Progenitor cell of endocrine pancreas (in vitro differentiated cells): Measurements from ENCODE around the gene ALDH3A2. TPM values are rescaled to one million over a fixed set of nuclear protein-coding genes. Genes with fewer than 3 reads are reported as not detected.

Source experiments
- DNase-seq: peaks from one replicate; pipeline ENCODE4 v3.0.0; 2021; ENCODE audit warnings: low spot score; ENCODE audit not compliant: unreplicated experiment
- H3K27ac Mint-ChIP-seq: 2 replicates; pipeline ENCODE4 v1.8.0; 2021; ENCODE audit warnings: mild to moderate bottlenecking, moderate library complexity, mixed read lengths
- H3K27me3 Mint-ChIP-seq: 2 replicates; pipeline ENCODE4 v1.8.0; 2021; ENCODE audit warnings: mixed read lengths
- H3K36me3 Mint-ChIP-seq: 2 replicates; pipeline ENCODE4 v1.8.0; 2022; ENCODE audit warnings: mixed read lengths; ENCODE audit not compliant: insufficient read depth
- H3K4me1 Mint-ChIP-seq: 2 replicates; pipeline ENCODE4 v1.8.0; 2021; ENCODE audit warnings: low read depth, mixed read lengths
- H3K4me3 Mint-ChIP-seq: 2 replicates; pipeline ENCODE4 v1.8.0; 2021; ENCODE audit warnings: low read depth, mild to moderate bottlenecking, moderate library complexity, mixed read lengths
- H3K9me3 Mint-ChIP-seq: 2 replicates; pipeline ENCODE4 v1.8.0; 2021; ENCODE audit warnings: low read depth, mixed read lengths
- total RNA-seq: library from RNA; stranded (reverse); gene quantifications from 2 replicates; pipeline ENCODE4 v1.2.1, GENCODE V29; 2021
- TF ChIP-seq, protein P1 (sequence below): fragments of 200-600 bp; sonication (generic); IDR thresholded peaks from one replicate; pipeline ENCODE4 v1.5.0; 2021; ENCODE audit warnings: antibody characterized with exemption, mild to moderate bottlenecking; ENCODE audit not compliant: unreplicated experiment

Gene ALDH3A2
- total RNA-seq, 1 donor from 2014 or later: 127 TPM

DNA sequence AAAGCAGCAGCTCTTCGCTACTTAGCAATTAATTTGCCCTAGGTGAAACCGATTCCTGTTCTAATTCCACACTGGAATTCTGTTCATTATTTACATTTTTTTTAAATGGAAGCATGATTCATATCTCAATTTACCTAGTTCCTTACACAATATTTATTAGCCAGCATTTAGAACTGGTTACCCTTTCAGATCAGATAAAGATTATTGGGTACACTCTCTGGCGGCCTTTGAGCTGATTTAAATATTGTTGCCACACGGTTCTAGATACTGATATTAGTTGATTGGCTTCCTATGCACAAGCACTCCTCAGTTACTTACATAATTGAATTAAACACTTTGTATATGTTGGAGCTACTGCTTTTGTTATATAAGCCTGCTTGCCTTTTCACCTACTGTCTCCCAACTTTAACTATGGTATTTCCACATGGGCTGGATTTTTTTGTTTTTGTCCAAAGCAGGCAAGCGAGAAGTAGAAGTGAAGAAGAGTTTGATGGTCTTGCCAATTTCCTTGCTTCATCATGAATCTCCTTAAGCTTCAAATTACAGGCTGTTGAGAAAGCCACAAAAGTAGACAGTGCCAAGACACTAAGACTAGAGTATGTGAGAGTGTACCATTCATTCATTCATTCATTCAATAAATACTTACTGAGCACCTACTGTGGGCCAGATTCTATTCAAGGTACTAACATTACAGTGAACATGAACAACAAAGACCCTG, 3.9 kb upstream of the ALDH3A2 start:
- peaks cover 2% of the 10 kb centered on the region for H3K27me3 Mint-ChIP-seq
- no peak overlapping the region for H3K27ac Mint-ChIP-seq
- DNase-seq: no peak
- H3K9me3 Mint-ChIP-seq: no peaks in the 10 kb centered on the region
- peaks cover 44% of the 10 kb centered on the region for H3K4me1 Mint-ChIP-seq
- no peaks in the 10 kb centered on the region for H3K36me3 Mint-ChIP-seq
- TF ChIP-seq, protein P1, sequence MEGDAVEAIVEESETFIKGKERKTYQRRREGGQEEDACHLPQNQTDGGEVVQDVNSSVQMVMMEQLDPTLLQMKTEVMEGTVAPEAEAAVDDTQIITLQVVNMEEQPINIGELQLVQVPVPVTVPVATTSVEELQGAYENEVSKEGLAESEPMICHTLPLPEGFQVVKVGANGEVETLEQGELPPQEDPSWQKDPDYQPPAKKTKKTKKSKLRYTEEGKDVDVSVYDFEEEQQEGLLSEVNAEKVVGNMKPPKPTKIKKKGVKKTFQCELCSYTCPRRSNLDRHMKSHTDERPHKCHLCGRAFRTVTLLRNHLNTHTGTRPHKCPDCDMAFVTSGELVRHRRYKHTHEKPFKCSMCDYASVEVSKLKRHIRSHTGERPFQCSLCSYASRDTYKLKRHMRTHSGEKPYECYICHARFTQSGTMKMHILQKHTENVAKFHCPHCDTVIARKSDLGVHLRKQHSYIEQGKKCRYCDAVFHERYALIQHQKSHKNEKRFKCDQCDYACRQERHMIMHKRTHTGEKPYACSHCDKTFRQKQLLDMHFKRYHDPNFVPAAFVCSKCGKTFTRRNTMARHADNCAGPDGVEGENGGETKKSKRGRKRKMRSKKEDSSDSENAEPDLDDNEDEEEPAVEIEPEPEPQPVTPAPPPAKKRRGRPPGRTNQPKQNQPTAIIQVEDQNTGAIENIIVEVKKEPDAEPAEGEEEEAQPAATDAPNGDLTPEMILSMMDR: no peak
- H3K4me3 Mint-ChIP-seq: no peak overlapping the region

GRCh38 chr17:19645734-19646201, 2.8 kb upstream of the ALDH3A2 start:
- H3K9me3 Mint-ChIP-seq: no peaks in the 10 kb centered on the region
- H3K4me1 Mint-ChIP-seq: peaks cover 48% of the 10 kb centered on the region
- TF ChIP-seq, protein P1: peak; percentile 61
- no peaks in the 10 kb centered on the region for H3K36me3 Mint-ChIP-seq
- peak overlapping the region; percentile 87 for H3K27ac Mint-ChIP-seq
- peaks cover 2% of the 10 kb centered on the region for H3K27me3 Mint-ChIP-seq
- no peak for DNase-seq
- H3K4me3 Mint-ChIP-seq: peak overlapping the region; percentile 56

- Mint-ChIP-seq H3K36me3 (peaks cover 3% of the 10 kb centered on the region), H3K27me3 (peaks cover 2% of the 10 kb centered on the region), H3K4me1 (peaks cover 58% of the 10 kb centered on the region), H3K9me3 (no peaks in the 10 kb centered on the region), H3K4me3 (peak overlapping the region; percentile 84), H3K27ac (peak overlapping the region; percentile 97)
- DNase-seq: no peak
- TF ChIP-seq, protein P1: no peak
These were observed 1.5 kb upstream of the ALDH3A2 start for GRCh38 chr17:19646788-19647696.

DNA sequence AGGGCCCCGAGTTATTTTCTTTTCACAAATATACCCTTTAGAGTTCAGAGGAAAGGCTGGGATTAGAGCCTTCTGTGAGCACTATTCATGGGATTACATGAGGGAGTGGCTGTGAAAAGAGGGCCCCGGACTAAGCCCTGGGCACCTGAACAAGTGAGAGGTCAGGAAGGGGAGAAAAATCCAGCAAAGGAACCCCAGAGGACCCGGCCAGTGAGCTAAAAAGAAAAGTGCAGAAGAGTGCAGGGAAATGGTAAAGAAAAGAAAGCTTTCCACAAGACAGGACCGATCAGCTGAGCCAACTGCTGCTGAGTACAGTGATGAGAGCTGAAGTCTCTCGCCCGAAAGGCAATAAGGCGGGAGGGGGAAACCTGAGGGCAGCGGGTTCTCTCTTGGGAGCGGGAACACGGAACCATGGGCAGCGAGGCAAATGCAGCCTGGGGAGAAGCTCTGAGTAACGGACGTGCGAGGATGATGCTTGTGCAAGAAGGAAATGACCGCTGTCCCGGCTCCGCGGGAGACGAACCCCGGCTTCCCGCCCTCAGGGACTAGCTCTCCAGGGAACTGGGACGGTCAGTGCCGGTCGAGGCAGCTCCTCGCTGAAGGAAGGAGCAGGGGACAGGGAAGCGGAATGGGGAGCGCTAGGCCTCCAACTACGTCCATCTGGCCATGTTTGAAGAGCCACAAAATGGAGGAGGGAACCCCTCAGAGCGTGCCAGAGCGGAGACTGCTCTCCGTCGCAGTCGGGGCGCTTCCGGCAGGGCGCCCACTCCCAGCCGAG, 665 bp upstream of the ALDH3A2 start:
- no peaks in the 10 kb centered on the region for H3K9me3 Mint-ChIP-seq
- H3K4me3 Mint-ChIP-seq: peak overlapping the region; percentile 84
- H3K27me3 Mint-ChIP-seq: peaks cover 2% of the 10 kb centered on the region
- peak overlapping the region; percentile 97 for H3K27ac Mint-ChIP-seq
- TF ChIP-seq, protein P1: no peak
- H3K4me1 Mint-ChIP-seq: peaks cover 53% of the 10 kb centered on the region
- peak; percentile 20 for DNase-seq
- peaks cover 8% of the 10 kb centered on the region for H3K36me3 Mint-ChIP-seq

DNA sequence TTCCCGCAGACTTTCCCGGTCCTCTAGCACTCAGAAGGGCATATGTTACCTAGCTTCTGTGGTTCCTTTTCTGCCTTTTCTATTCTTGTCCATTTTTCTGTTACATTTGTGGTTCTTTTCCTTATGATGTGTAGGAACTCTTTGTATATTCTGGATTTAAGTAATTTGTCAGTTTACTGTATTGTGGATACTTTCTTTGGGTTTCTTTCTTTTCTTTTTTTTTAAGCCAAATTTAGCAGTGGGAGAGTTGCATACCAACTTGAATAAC, 657 bp downstream of the ALDH3A2 start:
- H3K4me3 Mint-ChIP-seq: peak overlapping the region; percentile 84
- peak overlapping the region; percentile 97 for H3K27ac Mint-ChIP-seq

More for the DNA sequence above, 657 bp downstream of the ALDH3A2 start:
- Mint-ChIP-seq H3K36me3 (peaks cover 18% of the 10 kb centered on the region), H3K9me3 (no peaks in the 10 kb centered on the region), H3K27me3 (peaks cover 2% of the 10 kb centered on the region), H3K4me1 (peaks cover 48% of the 10 kb centered on the region)
- no peak for DNase-seq
- TF ChIP-seq, protein P1: no peak
